Head of caudate nucleus (tissue), 42 donors: ENCODE results near the gene MYO1D.
"Not testable (repeated sequence)": the region's sequence is repeated elsewhere in the genome, so short reads cannot be mapped to it uniquely, and the experiment has no call there.

ENCODE experiments used
- DNase-seq, 42 donors: peaks; one replicate each; pipeline versions ENCODE4 v3.0.0 to v3.0.0-alpha.2; 2020 to 2021; ENCODE audit warnings: mixed read lengths in 7 of 42
- intact Hi-C: fragments of 100-400 bp; cut with DNase I; formaldehyde crosslinking; loops from one replicate; pipeline ENCODE4 v1.15.0; 2022

The MYO1D gene

GRCh38 chr17:32720671-32721070, 156.3 kb downstream of the MYO1D start:
- intact Hi-C loops: no loop called here
- DNase-seq: no peak

- DNase-seq: peak in 18 of 42 donors; percentile 17 to 72 (median 34)
- intact Hi-C loops: no loop called here
Measured at GRCh38 chr17:32719689-32720088, 157.2 kb downstream of the MYO1D start.

- DNase-seq, intact Hi-C loops: not testable (repeated sequence)
Measured at GRCh38 chr17:32714922-32715321, 162.0 kb downstream of the MYO1D start.

- DNase-seq, intact Hi-C loops: not testable (repeated sequence)
Measured at GRCh38 chr17:32714206-32714605, 162.7 kb downstream of the MYO1D start.

- no peak for DNase-seq
- intact Hi-C loops: no loop called here
Measured at GRCh38 chr17:32713081-32713480, 163.8 kb downstream of the MYO1D start.

- no peak for DNase-seq
- intact Hi-C loops: no loop called here
Measured at GRCh38 chr17:32709562-32709961, 167.4 kb downstream of the MYO1D start.

GRCh38 chr17:32701871-32702270, 175.1 kb downstream of the MYO1D start:
- DNase-seq: no peak
- intact Hi-C loops: no loop called here

GRCh38 chr17:32699247-32699646, 177.7 kb downstream of the MYO1D start:
- intact Hi-C loops: no loop called here
- no peak for DNase-seq

- intact Hi-C loops: no loop called here
- DNase-seq: no peak
Measured at GRCh38 chr17:32697728-32698625, 178.9 kb downstream of the MYO1D start.

- intact Hi-C loops: no loop called here
Measured at GRCh38 chr17:32696426-32696825, 180.5 kb downstream of the MYO1D start.

GRCh38 chr17:32695864-32696263, 181.1 kb downstream of the MYO1D start:
- intact Hi-C loops: no loop called here
- DNase-seq: no peak

More at GRCh38 chr17:32696426-32696825, 180.5 kb downstream of the MYO1D start:
- DNase-seq: no peak

- intact Hi-C loops: no loop called here
- DNase-seq: peak in 29 of 42 donors; percentile 8 to 77 (median 34)
Measured at GRCh38 chr17:32693194-32693897, 183.6 kb downstream of the MYO1D start.

- DNase-seq: no peak
- intact Hi-C loops: no loop called here
Measured at GRCh38 chr17:32692179-32692578, 184.7 kb downstream of the MYO1D start.

GRCh38 chr17:32689348-32689747, 187.6 kb downstream of the MYO1D start:
- intact Hi-C loops: no loop called here
- no peak for DNase-seq

- no peak for DNase-seq
- intact Hi-C loops: no loop called here
Measured at GRCh38 chr17:32688221-32688620, 188.7 kb downstream of the MYO1D start.

GRCh38 chr17:32684087-32684958, 192.6 kb downstream of the MYO1D start:
- intact Hi-C loops: no loop called here

GRCh38 chr17:32673964-32674363, 203.0 kb downstream of the MYO1D start:
- intact Hi-C loops: no loop called here
- DNase-seq: peak in 26 of 42 donors; percentile 15 to 81 (median 40)

More at GRCh38 chr17:32684087-32684958, 192.6 kb downstream of the MYO1D start:
- peak in 1 of 42 donors; percentile 9 for DNase-seq

- no peak for DNase-seq
- intact Hi-C loops: no loop called here
Measured at GRCh38 chr17:32672711-32673110, 204.2 kb downstream of the MYO1D start.

GRCh38 chr17:32671896-32672295, 205.0 kb downstream of the MYO1D start:
- intact Hi-C loops: no loop called here
- DNase-seq: peak in 6 of 42 donors; percentile 22 to 67 (median 39)
